ENCODE results near the gene RPL14. TPM values are rescaled to one million over a fixed set of nuclear protein-coding genes. Genes with fewer than 3 reads are reported as not detected.

The RPL14 gene
- polyA plus RNA-seq (2012; ENCODE audit: insufficient read depth, insufficient read length), result 2,775 TPM

- peak within 1 kb of the TSS; percentile 94 for H3K4me3 ChIP-seq (ENCODE audit: low read length)
- DNase-seq (ENCODE audit: low read depth, low spot score), result peak; percentile 95
Measured at GRCh38 chr3:40456940-40457823, at the start of gene RPL14. RPL14 (plus strand) TSS chr3:40457339; CDS start chr3:40457472, 133 bp downstream.

DNA sequence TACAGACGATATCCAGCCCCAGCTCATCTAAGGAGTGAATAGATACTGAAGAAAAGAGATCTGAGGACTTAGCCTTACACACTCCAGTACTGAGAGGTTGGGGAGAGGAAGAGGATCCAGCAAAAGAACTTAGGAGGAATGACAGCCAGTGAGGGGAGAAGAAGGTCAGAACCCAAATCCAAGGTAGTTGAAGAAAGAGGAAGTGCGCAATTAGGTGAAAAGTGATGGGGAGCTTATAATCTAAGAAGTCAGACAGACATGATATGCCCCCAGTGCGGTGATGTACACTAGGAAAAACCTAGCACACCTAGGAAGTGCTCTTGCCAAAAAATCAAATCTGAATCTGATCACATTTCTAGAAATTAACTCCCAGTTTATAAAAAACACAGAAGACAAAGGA, 49.5 kb upstream of the RPL14 start:
- H3K4me3 ChIP-seq (ENCODE audit: low read length), result no peak overlapping the region
- DNase-seq (ENCODE audit: low read depth, low spot score), result no peak

GRCh38 chr3:40414270-40414669, 42.9 kb upstream of the RPL14 start:
- DNase-seq (ENCODE audit: low read depth, low spot score), result no peak
- H3K4me3 ChIP-seq (ENCODE audit: low read length), result no peak overlapping the region

GRCh38 chr3:40417845-40418543, 39.1 kb upstream of the RPL14 start:
- H3K4me3 ChIP-seq (ENCODE audit: low read length), result no peak overlapping the region
- DNase-seq (ENCODE audit: low read depth, low spot score), result no peak

GRCh38 chr3:40422861-40423260, 34.3 kb upstream of the RPL14 start:
- DNase-seq (ENCODE audit: low read depth, low spot score), result peak; percentile 67

DNA sequence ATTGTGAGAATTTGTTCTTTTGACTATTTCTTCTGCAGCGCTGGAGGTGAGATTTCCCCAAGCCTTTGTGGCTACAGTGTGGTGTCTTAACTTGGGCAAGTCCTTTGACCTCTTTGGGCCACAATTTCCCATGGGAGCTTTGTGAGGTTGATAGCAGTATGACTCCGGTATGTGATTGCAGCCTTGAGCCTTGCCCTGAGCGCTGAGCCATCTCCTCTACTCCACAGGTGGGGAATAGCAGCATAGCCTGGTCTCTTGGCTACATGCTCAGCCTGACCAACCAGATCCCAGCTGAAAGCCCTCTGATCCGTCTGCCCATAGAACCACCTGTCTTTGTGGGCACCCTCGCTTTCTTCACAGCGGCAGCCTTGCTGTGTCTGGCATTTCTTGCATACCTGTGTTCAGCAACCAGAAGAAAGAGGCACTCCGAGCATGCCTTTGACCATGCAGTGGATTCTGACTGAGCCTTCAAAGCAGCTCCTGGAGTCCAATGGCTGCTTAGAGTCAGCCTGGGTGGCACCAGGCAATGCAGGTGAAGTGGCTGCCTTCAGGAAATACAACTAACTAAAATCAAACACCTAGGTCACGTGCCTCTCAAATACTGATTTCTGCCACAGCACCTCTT, 30.0 kb upstream of the RPL14 start:
- H3K4me3 ChIP-seq (ENCODE audit: low read length), result no peak overlapping the region
- no peak for DNase-seq (ENCODE audit: low read depth, low spot score)

More at GRCh38 chr3:40422861-40423260, 34.3 kb upstream of the RPL14 start:
- no peak overlapping the region for H3K4me3 ChIP-seq (ENCODE audit: low read length)

GRCh38 chr3:40432793-40433192, 24.3 kb upstream of the RPL14 start:
- H3K4me3 ChIP-seq (ENCODE audit: low read length), result no peak overlapping the region
- no peak for DNase-seq (ENCODE audit: low read depth, low spot score)

DNA sequence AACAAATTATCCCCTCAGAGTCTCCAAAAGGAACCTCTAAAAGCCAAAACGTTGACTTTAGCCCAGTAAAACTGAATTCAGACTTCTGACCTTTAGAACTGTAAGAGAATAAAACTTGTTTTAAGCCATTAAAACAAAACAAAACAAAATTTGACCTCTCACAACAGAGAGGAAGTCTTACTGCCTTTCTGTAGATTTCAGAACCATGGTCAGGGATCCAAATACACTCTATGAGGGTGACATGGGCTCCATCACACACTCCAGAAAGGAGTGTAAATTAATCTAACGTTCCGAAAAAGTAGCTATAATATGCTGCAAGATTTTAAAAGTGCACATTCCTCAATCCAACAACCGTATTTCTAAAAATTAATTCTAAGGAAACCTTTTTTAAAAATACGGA, 19.2 kb upstream of the RPL14 start:
- no peak overlapping the region for H3K4me3 ChIP-seq (ENCODE audit: low read length)
- no peak for DNase-seq (ENCODE audit: low read depth, low spot score)

- H3K4me3 ChIP-seq (ENCODE audit: low read length), result no peak overlapping the region
- DNase-seq (ENCODE audit: low read depth, low spot score), result no peak
Measured at GRCh38 chr3:40445062-40445461, 12.1 kb upstream of the RPL14 start.

GRCh38 chr3:40445880-40446279, 11.3 kb upstream of the RPL14 start:
- DNase-seq (ENCODE audit: low read depth, low spot score), result no peak

DNA sequence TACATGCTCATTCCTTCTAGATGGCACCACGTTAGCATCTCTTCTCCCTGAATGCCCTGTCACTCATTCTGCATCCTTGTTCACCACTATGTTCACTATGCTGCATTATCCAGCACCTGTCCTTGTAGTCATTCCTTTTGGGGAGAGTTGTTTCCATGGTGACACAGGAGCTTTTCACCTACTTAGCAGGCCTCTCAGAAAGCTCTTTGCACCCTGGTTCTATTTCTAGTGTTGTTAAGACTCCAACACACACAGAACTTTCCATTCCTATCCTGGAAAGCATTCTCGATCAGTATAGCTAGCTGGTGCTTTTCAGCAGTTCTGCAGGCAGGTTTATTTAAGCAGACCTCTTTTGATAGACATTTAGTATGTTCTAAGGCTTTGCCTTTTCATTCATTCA, 6.7 kb upstream of the RPL14 start:
- DNase-seq (ENCODE audit: low read depth, low spot score), result no peak

More at GRCh38 chr3:40445880-40446279, 11.3 kb upstream of the RPL14 start:
- H3K4me3 ChIP-seq (ENCODE audit: low read length), result no peak overlapping the region

GRCh38 chr3:40451551-40451950, 5.6 kb upstream of the RPL14 start:
- no peak overlapping the region for H3K4me3 ChIP-seq (ENCODE audit: low read length)
- DNase-seq (ENCODE audit: low read depth, low spot score), result no peak

More for the DNA sequence above, 6.7 kb upstream of the RPL14 start:
- H3K4me3 ChIP-seq (ENCODE audit: low read length), result no peak overlapping the region

DNA sequence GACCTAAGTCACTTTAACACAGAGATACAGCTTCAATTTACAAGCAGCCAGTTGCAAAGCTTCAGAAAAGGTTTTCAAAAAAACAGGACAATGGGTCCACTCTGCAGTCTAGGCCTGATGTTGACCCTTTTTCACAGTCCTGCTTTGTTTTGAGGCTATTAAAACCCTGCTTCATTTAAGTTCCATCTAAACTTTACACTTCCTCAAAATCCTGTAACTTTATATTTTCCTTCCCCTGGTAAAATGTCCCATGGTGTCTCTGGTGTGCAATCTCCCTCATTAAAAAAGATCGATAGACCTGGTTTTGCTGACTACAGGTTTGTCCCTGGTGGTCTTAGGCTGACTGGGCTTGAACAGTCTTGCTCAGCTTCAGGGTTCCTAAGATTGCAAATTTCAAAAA, 5.1 kb upstream of the RPL14 start:
- H3K4me3 ChIP-seq (ENCODE audit: low read length), result peak overlapping the region; percentile 87; the same call in 1 of the 2 replicates
- no peak for DNase-seq (ENCODE audit: low read depth, low spot score)

DNA sequence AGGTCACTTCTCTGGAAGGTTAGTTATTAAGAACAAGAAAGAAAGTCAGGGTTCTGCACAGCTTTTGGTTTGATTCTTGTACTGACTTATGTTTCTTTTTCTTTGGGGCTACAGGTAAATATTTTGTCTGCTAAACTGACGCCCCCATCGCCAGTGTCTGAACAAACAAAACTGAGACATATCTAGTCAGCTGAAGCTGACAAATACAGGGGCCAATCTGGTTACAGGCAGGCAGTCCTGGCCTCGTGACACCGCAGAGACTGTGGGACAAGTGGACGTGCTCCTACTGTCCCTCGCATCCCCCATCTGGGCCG, 4.6 kb upstream of the RPL14 start:
- no peak for DNase-seq (ENCODE audit: low read depth, low spot score)
- H3K4me3 ChIP-seq (ENCODE audit: low read length), result peak overlapping the region; percentile 87

- peak overlapping the region; percentile 87 for H3K4me3 ChIP-seq (ENCODE audit: low read length)
Measured at GRCh38 chr3:40452876-40453730, 4.0 kb upstream of the RPL14 start.

GRCh38 chr3:40453933-40454332, 3.2 kb upstream of the RPL14 start:
- H3K4me3 ChIP-seq (ENCODE audit: low read length), result peak overlapping the region; percentile 87
- DNase-seq (ENCODE audit: low read depth, low spot score), result no peak

More at GRCh38 chr3:40452876-40453730, 4.0 kb upstream of the RPL14 start:
- peak; percentile 97 for DNase-seq (ENCODE audit: low read depth, low spot score)

GRCh38 chr3:40455328-40455727, 1.8 kb upstream of the RPL14 start:
- no peak for DNase-seq (ENCODE audit: low read depth, low spot score)
- no peak overlapping the region for H3K4me3 ChIP-seq (ENCODE audit: low read length)

GRCh38 chr3:40456279-40456939, 730 bp upstream of the RPL14 start:
- peak overlapping the region; percentile 94 for H3K4me3 ChIP-seq (ENCODE audit: low read length)
- no peak for DNase-seq (ENCODE audit: low read depth, low spot score)
